B cell (primary cell): Measurements from ENCODE around the gene DACH2. TPM values are rescaled to one million over a fixed set of nuclear protein-coding genes. Genes with fewer than 3 reads are reported as not detected.

Source experiments
- ATAC-seq: fragments of 200-7000 bp; cut with Tn5 transposase; one replicate; pipeline ENCODE4 v1.10.0; 2021; ENCODE audit warnings: low read depth, mild to moderate bottlenecking, moderate number of reproducible peaks, moderate library complexity
- CTCF ChIA-PET: fragments of 350-600 bp; sonication (Branson Sonifier 250); formaldehyde crosslinking; loops from one replicate; lab custom pipeline; 2021; ENCODE audit warnings: antibody characterized with exemption, inconsistent platforms; lab: Charles Lee
- POLR2A ChIA-PET: fragments of 350-600 bp; sonication (Branson Sonifier 250); formaldehyde crosslinking; loops from one replicate; lab custom pipeline; 2021; ENCODE audit warnings: antibody characterized with exemption; lab: Charles Lee
- DNase-seq: peaks from one replicate; pipeline ENCODE4 v3.0.0; 2013
- H2AFZ ChIP-seq: 2 replicates; pipeline ENCODE4 v1.6.1; 2012; ENCODE audit warnings: mild to moderate bottlenecking, low read depth, low read length; ENCODE audit not compliant: insufficient read depth, poor library complexity, severe bottlenecking
- H3K27ac ChIP-seq, 2 donors: 1 replicate in 1 of 2; 2 replicates in 1 of 2; pipeline ENCODE4 v1.5.1; 2012 to 2013; ENCODE audit warnings: low read length in 2 of 2, mild to moderate bottlenecking in 2 of 2, moderate library complexity in 1 of 2
- H3K27me3 ChIP-seq, 4 experiments: fragments of 200-600 bp in 1 of 4; sonication (generic) in 1 of 4; replicated peaks in 1 of 4; 1 replicate in 2 of 4; 2 replicates in 2 of 4; pipeline versions ENCODE4 v1.6.1 to v1.7.0; 2013 to 2016; ENCODE audit warnings: low read length in 3 of 4, mild to moderate bottlenecking in 2 of 4, mixed read lengths in 1 of 4, moderate library complexity in 1 of 4; ENCODE audit not compliant: insufficient read depth in 4 of 4, control insufficient read depth in 3 of 4; ENCODE audit errors: control extremely low read depth in 1 of 4
- H3K36me3 ChIP-seq, 2 experiments: replicated peaks in 1 of 2; 1 replicate in 1 of 2; 2 replicates in 1 of 2; pipeline versions ENCODE4 v1.6.1 to v1.7.1; 2013; ENCODE audit warnings: low read length in 1 of 2; ENCODE audit not compliant: insufficient read depth in 2 of 2, control insufficient read depth in 1 of 2; ENCODE audit errors: control extremely low read depth in 1 of 2, extremely low read depth in 1 of 2
- H3K4me1 ChIP-seq, 2 donors: fragments of 200-600 bp in 1 of 2; sonication (generic) in 1 of 2; 1 replicate in 1 of 2; 2 replicates in 1 of 2; pipeline versions ENCODE4 v1.5.1 to v1.6.1; 2013 to 2017; ENCODE audit warnings: low read length in 2 of 2; ENCODE audit not compliant: control insufficient read depth in 2 of 2, insufficient read depth in 2 of 2
- H3K4me2 ChIP-seq: replicated peaks from 2 replicates; pipeline ENCODE3; 2012; ENCODE audit warnings: mild to moderate bottlenecking, low read depth, low read length; ENCODE audit not compliant: poor library complexity, severe bottlenecking
- H3K4me3 ChIP-seq, 5 experiments: fragments of 200-600 bp in 1 of 5; sonication (generic) in 1 of 5; 1 replicate in 3 of 5; 2 replicates in 2 of 5; pipeline versions ENCODE4 v1.5.1 to v1.7.0; 2011 to 2016; ENCODE audit warnings: low read length in 4 of 5, mild to moderate bottlenecking in 4 of 5, low read depth in 2 of 5, control low read depth in 1 of 5, moderate library complexity in 1 of 5; ENCODE audit not compliant: insufficient read depth in 1 of 5; ENCODE audit errors: control extremely low read depth in 1 of 5, extremely low read depth in 1 of 5
- H3K79me2 ChIP-seq: fragments of 200-600 bp; sonication (generic); one replicate; pipeline ENCODE4 v1.6.0; 2016; ENCODE audit warnings: low read length; ENCODE audit not compliant: control insufficient read depth, insufficient read depth
- H3K9ac ChIP-seq: fragments of 200-600 bp; sonication (generic); 2 replicates; pipeline ENCODE4 v1.6.1; 2017; ENCODE audit warnings: mild to moderate bottlenecking, low read length, moderate library complexity
- H3K9me3 ChIP-seq, 3 donors: one replicate each; pipeline versions ENCODE4 v1.6.1 to v1.7.1; 2013; ENCODE audit warnings: low read length in 2 of 3; ENCODE audit not compliant: control insufficient read depth in 2 of 3, insufficient read depth in 1 of 3; ENCODE audit errors: control extremely low read depth in 1 of 3
- H4K20me1 ChIP-seq: 2 replicates; pipeline ENCODE4 v1.6.0; 2012; ENCODE audit warnings: mild to moderate bottlenecking, low read length; ENCODE audit not compliant: insufficient read depth, control insufficient read depth, poor library complexity, severe bottlenecking
- H3K27ac Mint-ChIP-seq: one replicate; pipeline ENCODE4 v1.8.0; 2021; ENCODE audit warnings: mixed read lengths
- H3K27me3 Mint-ChIP-seq: one replicate; pipeline ENCODE4 v1.8.0; 2021; ENCODE audit warnings: mixed read lengths
- H3K4me1 Mint-ChIP-seq: one replicate; pipeline ENCODE4 v1.8.0; 2021; ENCODE audit warnings: mixed read lengths
- H3K4me3 Mint-ChIP-seq: one replicate; pipeline ENCODE4 v1.8.0; 2021; ENCODE audit warnings: mixed read lengths
- H3K9me3 Mint-ChIP-seq: one replicate; pipeline ENCODE4 v1.8.0; 2022; ENCODE audit warnings: mixed read lengths; ENCODE audit not compliant: insufficient read depth
- EZH2 ChIP-seq: IDR thresholded peaks from 2 replicates; pipeline ENCODE4 v1.6.1; 2012; ENCODE audit warnings: borderline replicate concordance, low read depth, mild to moderate bottlenecking, moderate library complexity, low read length; ENCODE audit not compliant: insufficient read depth, poor library complexity, severe bottlenecking
- WGBS: methylation state at CpG from one replicate; pipeline ENCODE4 v1.1.5; 2013; ENCODE audit warnings: missing lambda C conversion rate; ENCODE audit not compliant: insufficient coverage; 5-methylcytosine and 5-hydroxymethylcytosine counted together
- intact Hi-C: fragments of 100-400 bp; cut with micrococcal nuclease; formaldehyde crosslinking; loops from one replicate; pipeline ENCODE4 v1.10.0; 2022
- polyA plus RNA-seq: library from polyadenylated mRNA; depleted of rRNA; stranded (reverse); fragments of >200 nt; gene quantifications from 2 replicates; pipeline ENCODE4 v1.2.3, GENCODE V29; 2012
- total RNA-seq, 2 donors: library from RNA; stranded (reverse); fragments of 120-200 nt in 1 of 2; gene quantifications; 1 replicate in 1 of 2; 2 replicates in 1 of 2; pipeline versions ENCODE4 v1.2.3 to v1.2.4, GENCODE V29; 2013 to 2022
- TF ChIP-seq, protein P1 (sequence below): fragments of 200-600 bp; IDR thresholded peaks from one replicate; pipeline ENCODE4 v1.8.0; 2022; ENCODE audit warnings: antibody characterized with exemption, mild to moderate bottlenecking

The DACH2 gene
- total and polyA plus RNA-seq, 2 donors (not counting 1 experiment from before 2014, with no cell fraction given) = 0.07 TPM; not detected in 1

DNA sequence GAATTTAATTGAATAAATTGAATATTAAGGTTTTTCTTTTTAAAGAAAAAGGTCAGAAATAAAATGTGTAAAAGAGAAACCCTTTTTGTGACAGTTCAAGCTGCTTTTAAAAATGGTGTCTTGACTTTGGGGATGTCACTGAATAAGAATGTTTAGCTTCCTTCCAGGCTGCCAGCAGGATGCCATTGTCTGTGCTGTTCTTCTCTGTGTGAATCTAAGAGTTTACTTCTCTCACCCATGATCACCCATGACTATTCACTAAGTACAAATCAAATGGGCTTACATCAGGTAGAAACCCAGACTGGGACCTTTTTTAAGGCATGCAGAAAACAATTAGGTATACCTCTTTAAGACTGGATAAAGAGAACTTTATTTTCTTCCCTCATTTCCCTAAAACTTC, 115.3 kb downstream of the DACH2 start:
- H3K4me3 ChIP-seq = no peak overlapping the region
- no peak overlapping the region for H3K4me3 Mint-ChIP-seq
- no peak overlapping the region for H3K9ac ChIP-seq
- H3K36me3 ChIP-seq = no peaks in the 10 kb centered on the region
- ATAC-seq (no peak), DNase-seq (no peak)
- H3K9me3 Mint-ChIP-seq = no peaks in the 10 kb centered on the region
- CTCF ChIA-PET = no interaction called here
- no peak overlapping the region for H3K4me2 ChIP-seq
- no peaks in the 10 kb centered on the region for H3K27me3 Mint-ChIP-seq
- no peak overlapping the region for H3K27ac ChIP-seq
- H3K79me2 ChIP-seq = no peaks in the 10 kb centered on the region
- POLR2A ChIA-PET = no interaction called here
- intact Hi-C loops = no loop called here
- H3K27ac Mint-ChIP-seq = no peak overlapping the region
- no peaks in the 10 kb centered on the region for H3K4me1 ChIP-seq
- H3K4me1 Mint-ChIP-seq = no peaks in the 10 kb centered on the region
- TF ChIP-seq EZH2 = no peak
- TF ChIP-seq, protein P1, sequence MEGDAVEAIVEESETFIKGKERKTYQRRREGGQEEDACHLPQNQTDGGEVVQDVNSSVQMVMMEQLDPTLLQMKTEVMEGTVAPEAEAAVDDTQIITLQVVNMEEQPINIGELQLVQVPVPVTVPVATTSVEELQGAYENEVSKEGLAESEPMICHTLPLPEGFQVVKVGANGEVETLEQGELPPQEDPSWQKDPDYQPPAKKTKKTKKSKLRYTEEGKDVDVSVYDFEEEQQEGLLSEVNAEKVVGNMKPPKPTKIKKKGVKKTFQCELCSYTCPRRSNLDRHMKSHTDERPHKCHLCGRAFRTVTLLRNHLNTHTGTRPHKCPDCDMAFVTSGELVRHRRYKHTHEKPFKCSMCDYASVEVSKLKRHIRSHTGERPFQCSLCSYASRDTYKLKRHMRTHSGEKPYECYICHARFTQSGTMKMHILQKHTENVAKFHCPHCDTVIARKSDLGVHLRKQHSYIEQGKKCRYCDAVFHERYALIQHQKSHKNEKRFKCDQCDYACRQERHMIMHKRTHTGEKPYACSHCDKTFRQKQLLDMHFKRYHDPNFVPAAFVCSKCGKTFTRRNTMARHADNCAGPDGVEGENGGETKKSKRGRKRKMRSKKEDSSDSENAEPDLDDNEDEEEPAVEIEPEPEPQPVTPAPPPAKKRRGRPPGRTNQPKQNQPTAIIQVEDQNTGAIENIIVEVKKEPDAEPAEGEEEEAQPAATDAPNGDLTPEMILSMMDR = no peak
- no peak overlapping the region for H2AFZ ChIP-seq
- H3K27me3 ChIP-seq = no peaks in the 10 kb centered on the region
- H4K20me1 ChIP-seq = no peaks in the 10 kb centered on the region
- H3K9me3 ChIP-seq = no peaks in the 10 kb centered on the region

DNA sequence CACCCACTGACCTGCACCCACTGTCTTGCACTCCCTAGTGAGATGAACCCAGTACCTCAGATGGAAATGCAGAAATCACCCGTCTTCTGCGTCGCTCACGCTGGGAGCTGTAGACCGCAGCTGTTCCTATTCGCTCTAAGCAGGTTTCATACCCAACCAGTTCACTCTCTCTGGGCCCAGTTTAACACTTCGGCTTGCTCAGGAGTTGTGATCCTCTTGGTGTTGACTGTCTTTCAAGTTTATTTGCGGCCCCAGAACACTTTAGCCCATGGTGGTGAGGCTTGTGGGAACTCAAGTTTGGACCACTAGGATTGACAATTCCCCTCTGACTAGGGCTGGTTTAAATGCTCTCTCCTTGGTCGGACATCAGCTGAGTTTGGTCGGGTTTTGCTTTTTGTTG, 147.0 kb downstream of the DACH2 start:
- Histone ChIP-seq H3K9ac (no peak overlapping the region), H4K20me1 (no peaks in the 10 kb centered on the region), H2AFZ (no peak overlapping the region), H3K36me3 (no peaks in the 10 kb centered on the region), H3K4me2 (no peak overlapping the region), H3K79me2 (no peaks in the 10 kb centered on the region), H3K4me1 (no peaks in the 10 kb centered on the region), H3K27ac (no peak overlapping the region), H3K27me3 (no peaks in the 10 kb centered on the region), H3K9me3 (no peaks in the 10 kb centered on the region), H3K4me3 (no peak overlapping the region)
- intact Hi-C loops = no loop called here
- no peaks in the 10 kb centered on the region for H3K9me3 Mint-ChIP-seq
- POLR2A ChIA-PET = no interaction called here
- no peaks in the 10 kb centered on the region for H3K4me1 Mint-ChIP-seq
- CTCF ChIA-PET = no interaction called here
- no peaks in the 10 kb centered on the region for H3K27me3 Mint-ChIP-seq
- ATAC-seq = no peak
- no peak overlapping the region for H3K27ac Mint-ChIP-seq
- no peak for TF ChIP-seq EZH2
- TF ChIP-seq, protein P1 = no peak
- WGBS = no CpG with 5 or more reads among the region's 10 CpGs
- H3K4me3 Mint-ChIP-seq = no peak overlapping the region
- no peak for DNase-seq
